BLaER1 treated with 17β-estradiol and CSF1 and Interleukin-3, amounts not matched to agents 10 nM and 100 nM (cell line): ENCODE measurements around the gene GPR85.

ENCODE experiments used
- H3K27ac ChIP-seq, 11 experiments: shearing (Covaris generic); formaldehyde crosslinking; 2 replicates each; pipeline ENCODE4 v1.8.1; 2022
- H3K27me3 ChIP-seq, 11 experiments: shearing (Covaris generic); formaldehyde crosslinking; 2 replicates each; pipeline ENCODE4 v1.8.1; 2022
- H3K36me3 ChIP-seq, 11 experiments: shearing (Covaris generic); formaldehyde crosslinking; 2 replicates each; pipeline ENCODE4 v1.8.1; 2022
- H3K4me1 ChIP-seq, 10 experiments: shearing (Covaris generic); formaldehyde crosslinking; 2 replicates each; pipeline ENCODE4 v1.8.1; 2022
- H3K4me2 ChIP-seq, 11 experiments: shearing (Covaris generic); formaldehyde crosslinking; 2 replicates each; pipeline ENCODE4 v1.8.1; 2022
- H3K4me3 ChIP-seq, 10 experiments: shearing (Covaris generic); formaldehyde crosslinking; 2 replicates each; pipeline ENCODE4 v1.8.1; 2022
- H3K9ac ChIP-seq, 11 experiments: shearing (Covaris generic); formaldehyde crosslinking; 2 replicates each; pipeline ENCODE4 v1.8.1; 2022
- H3K9me3 ChIP-seq, 11 experiments: shearing (Covaris generic); formaldehyde crosslinking; replicated peaks in 1 of 11; 2 replicates each; pipeline ENCODE4 v1.8.1; 2022
- H4K20me1 ChIP-seq, 11 experiments: shearing (Covaris generic); formaldehyde crosslinking; 2 replicates each; pipeline ENCODE4 v1.8.1; 2022
- Cebpa-rat ChIP-seq, 11 experiments: shearing (Covaris generic); IDR thresholded peaks; 2 replicates each; pipeline ENCODE4 v1.8.1; 2022

The GPR85 gene

GRCh38 chr7:113087071-113087998 lies 708 bp upstream of the GPR85 start:
- TF ChIP-seq Cebpa-rat (IDR thresholded peaks at IDR 0.05), result no peak
- Histone ChIP-seq H3K9ac (no peak overlapping the region), H4K20me1 (no peaks in the 10 kb centered on the region), H3K4me3 (no peak overlapping the region), H3K27ac (no peak overlapping the region), H3K27me3 (no peaks in the 10 kb centered on the region), H3K9me3 (peaks cover 0 to 6% (median 0%) of the 10 kb centered on the region in 11 experiments; a peak in 5 of 22 replicates), H3K36me3 (no peaks in the 10 kb centered on the region), H3K4me1 (peaks cover 0 to 28% (median 0%) of the 10 kb centered on the region in 10 experiments; a peak in 4 of 20 replicates), H3K4me2 (peak overlapping the region in 1 of 11 experiments; percentile 40; a peak in 3 of 22 replicates)

DNA sequence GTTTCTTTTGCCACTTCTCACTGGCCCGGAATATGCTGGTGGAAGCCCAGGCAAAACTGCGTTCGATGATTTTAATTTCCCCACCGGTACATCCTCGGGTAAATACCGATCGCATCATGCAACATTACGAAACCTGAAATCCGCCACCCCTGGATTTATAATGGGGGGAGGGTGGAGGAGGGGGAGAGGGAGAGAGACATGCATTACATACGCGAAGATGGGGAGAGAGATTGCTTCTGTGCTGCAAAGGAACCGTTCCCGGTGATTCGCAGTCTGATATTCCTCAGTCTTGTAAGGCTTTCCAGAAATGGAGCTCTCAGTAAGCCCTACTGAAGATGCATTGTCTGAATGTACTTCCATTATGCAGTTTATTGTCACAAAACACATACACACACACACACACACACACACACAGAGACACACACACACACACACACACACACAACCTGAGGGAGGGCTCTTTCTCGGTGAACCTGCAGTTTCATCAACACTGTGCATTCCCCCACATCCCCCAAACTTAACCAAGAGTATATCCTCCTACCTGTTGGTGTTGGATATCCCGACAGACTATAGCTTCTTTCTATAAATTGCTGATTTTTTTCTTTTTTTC lies 741 bp downstream of the GPR85 start:
- Histone ChIP-seq H3K27ac (no peak overlapping the region), H3K9me3 (peaks cover 0 to 6% (median 0%) of the 10 kb centered on the region in 11 experiments; a peak in 5 of 22 replicates), H3K36me3 (no peaks in the 10 kb centered on the region), H3K4me2 (no peak overlapping the region), H3K4me3 (no peak overlapping the region), H4K20me1 (no peaks in the 10 kb centered on the region), H3K27me3 (no peaks in the 10 kb centered on the region), H3K9ac (no peak overlapping the region), H3K4me1 (peaks cover 0 to 20% (median 0%) of the 10 kb centered on the region in 10 experiments; a peak in 4 of 20 replicates)
- TF ChIP-seq Cebpa-rat (IDR thresholded peaks at IDR 0.05), result no peak

DNA sequence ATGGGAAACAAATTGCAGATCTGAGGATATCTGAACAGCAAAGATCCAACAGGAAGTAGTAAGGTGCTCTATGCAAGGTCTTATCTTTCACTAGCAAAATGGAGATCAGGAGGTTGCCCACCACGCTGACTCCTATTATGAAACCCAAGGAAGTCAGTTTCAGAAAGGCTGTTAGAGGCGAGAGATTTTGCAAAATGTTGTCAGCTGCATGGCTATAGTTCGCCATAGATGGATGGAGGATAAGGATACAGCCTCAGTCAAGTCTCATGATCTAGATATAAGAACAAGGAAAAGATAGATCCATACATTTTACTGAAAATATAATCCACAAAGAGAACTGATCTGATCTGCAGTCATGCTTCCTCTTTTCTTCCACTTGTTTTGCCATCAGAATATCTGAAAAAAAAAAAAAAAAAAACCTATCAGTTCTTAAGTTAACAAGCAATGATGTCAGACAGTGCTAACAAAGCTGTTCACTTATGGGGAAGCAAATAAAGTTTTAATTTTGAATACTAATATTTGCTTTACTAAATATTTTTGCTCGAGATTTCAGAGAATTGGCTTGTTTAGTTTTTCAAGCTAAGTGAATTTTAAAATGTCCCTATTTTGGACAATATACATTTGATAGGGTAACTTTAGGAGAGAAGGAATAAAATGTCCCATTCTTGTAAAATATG lies 2.0 kb downstream of the GPR85 start:
- Histone ChIP-seq H3K27ac (no peak overlapping the region), H3K36me3 (no peaks in the 10 kb centered on the region), H3K9me3 (peaks cover 0 to 6% (median 0%) of the 10 kb centered on the region in 11 experiments; a peak in 5 of 22 replicates), H4K20me1 (no peaks in the 10 kb centered on the region), H3K4me2 (0 out of 22 replicates have a peak overlapping the region, but pooled peaks of 1 of the 11 experiments have one; percentile 12), H3K4me1 (peaks cover 0 to 20% (median 0%) of the 10 kb centered on the region in 10 experiments; a peak in 4 of 20 replicates), H3K9ac (no peak overlapping the region), H3K4me3 (no peak overlapping the region), H3K27me3 (no peaks in the 10 kb centered on the region)
- TF ChIP-seq Cebpa-rat (IDR thresholded peaks at IDR 0.05), result no peak

GRCh38 chr7:113083816-113084495 lies 2.7 kb downstream of the GPR85 start:
- peaks cover 0 to 6% (median 0%) of the 10 kb centered on the region in 11 experiments; a peak in 5 of 22 replicates for H3K9me3 ChIP-seq
- peaks cover 0 to 20% (median 0%) of the 10 kb centered on the region in 10 experiments; a peak in 4 of 20 replicates for H3K4me1 ChIP-seq
- H4K20me1 ChIP-seq, result no peaks in the 10 kb centered on the region
- no peak overlapping the region for H3K9ac ChIP-seq
- no peaks in the 10 kb centered on the region for H3K36me3 ChIP-seq
- TF ChIP-seq Cebpa-rat (IDR thresholded peaks at IDR 0.05), result no peak
- no peaks in the 10 kb centered on the region for H3K27me3 ChIP-seq
- H3K27ac ChIP-seq, result no peak overlapping the region
- H3K4me3 ChIP-seq, result no peak overlapping the region
- 0 out of 22 replicates have a peak overlapping the region, but pooled peaks of 1 of the 11 experiments have one; percentile 12 for H3K4me2 ChIP-seq

DNA sequence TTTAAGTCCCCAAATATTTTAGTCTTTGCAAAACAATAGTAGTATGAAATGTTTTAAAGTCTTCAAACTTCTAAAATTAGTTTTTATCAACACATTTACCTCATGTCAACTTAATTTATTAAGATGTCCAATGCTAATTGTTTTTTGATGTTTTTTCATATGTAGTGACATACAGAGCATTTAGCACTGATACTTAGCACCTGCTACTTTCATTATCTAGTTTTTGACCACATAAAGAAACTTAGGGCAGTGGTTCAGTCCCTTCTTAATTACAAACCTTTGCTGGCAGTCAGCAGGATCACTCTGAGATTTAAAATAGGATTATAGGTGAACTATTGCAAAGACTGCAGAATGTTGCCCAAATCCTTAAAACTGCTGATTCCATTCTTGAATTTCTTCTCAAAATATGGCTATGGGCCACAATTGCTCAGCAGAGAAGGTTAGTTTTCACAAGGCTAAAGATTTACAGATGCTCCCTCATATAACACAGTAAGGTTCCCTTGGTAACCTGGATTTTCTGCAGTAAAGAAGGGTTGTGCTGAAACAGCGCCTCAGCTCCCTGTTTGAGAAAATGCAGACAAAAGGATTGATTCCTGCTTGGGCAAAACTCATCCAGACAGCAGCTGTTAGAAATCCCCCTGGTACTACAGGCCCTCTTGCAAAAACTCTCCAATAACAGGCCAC lies 3.4 kb downstream of the GPR85 start:
- peaks cover 0 to 20% (median 0%) of the 10 kb centered on the region in 10 experiments; a peak in 4 of 20 replicates for H3K4me1 ChIP-seq
- H3K4me3 ChIP-seq, result no peak overlapping the region
- no peak overlapping the region for H3K4me2 ChIP-seq
- no peaks in the 10 kb centered on the region for H3K27me3 ChIP-seq
- no peaks in the 10 kb centered on the region for H3K36me3 ChIP-seq
- H4K20me1 ChIP-seq, result no peaks in the 10 kb centered on the region
- TF ChIP-seq Cebpa-rat (IDR thresholded peaks at IDR 0.05), result no peak
- H3K9me3 ChIP-seq, result peaks cover 0 to 6% (median 0%) of the 10 kb centered on the region in 11 experiments; a peak in 5 of 22 replicates
- H3K9ac ChIP-seq, result no peak overlapping the region
- no peak overlapping the region for H3K27ac ChIP-seq

DNA sequence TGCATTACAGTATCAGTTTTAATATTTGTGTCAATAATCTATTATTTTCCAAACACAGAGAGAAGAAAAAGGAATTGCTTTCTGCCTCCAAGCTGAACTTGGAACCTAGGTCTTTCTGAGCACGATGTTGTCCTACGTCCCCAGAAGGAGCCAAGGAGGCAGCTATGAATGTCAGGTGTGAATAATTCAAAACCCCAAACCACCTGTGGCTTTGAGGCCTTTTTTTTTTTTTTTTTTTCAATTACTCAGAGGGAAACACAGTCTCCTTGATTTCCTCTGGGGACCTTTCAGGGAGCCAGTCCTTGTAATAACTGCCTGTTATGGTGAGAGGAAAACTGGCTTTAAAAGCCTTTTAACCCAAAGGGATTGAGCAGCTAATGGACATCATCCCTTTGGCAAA lies 8.3 kb downstream of the GPR85 start:
- no peak for TF ChIP-seq Cebpa-rat (IDR thresholded peaks at IDR 0.05)
- no peaks in the 10 kb centered on the region for H3K27me3 ChIP-seq

GRCh38 chr7:113076703-113077102 lies 9.9 kb downstream of the GPR85 start:
- Histone ChIP-seq H3K9me3 (no peaks in the 10 kb centered on the region), H3K9ac (no peak overlapping the region), H3K4me1 (peaks cover 0 to 6% (median 1%) of the 10 kb centered on the region in 10 experiments; a peak in 10 of 20 replicates), H3K27me3 (no peaks in the 10 kb centered on the region), H3K27ac (no peak overlapping the region), H3K4me3 (no peak overlapping the region), H4K20me1 (no peaks in the 10 kb centered on the region), H3K36me3 (no peaks in the 10 kb centered on the region), H3K4me2 (no peak overlapping the region)
- TF ChIP-seq Cebpa-rat (IDR thresholded peaks at IDR 0.05), result no peak

More for the DNA sequence above, 8.3 kb downstream of the GPR85 start:
- H3K27ac ChIP-seq, result no peak overlapping the region
- no peaks in the 10 kb centered on the region for H3K36me3 ChIP-seq
- H3K9me3 ChIP-seq, result no peaks in the 10 kb centered on the region
- H3K4me2 ChIP-seq, result no peak overlapping the region
- no peak overlapping the region for H3K4me3 ChIP-seq
- H3K9ac ChIP-seq, result no peak overlapping the region
- no peaks in the 10 kb centered on the region for H3K4me1 ChIP-seq
- H4K20me1 ChIP-seq, result no peaks in the 10 kb centered on the region

DNA sequence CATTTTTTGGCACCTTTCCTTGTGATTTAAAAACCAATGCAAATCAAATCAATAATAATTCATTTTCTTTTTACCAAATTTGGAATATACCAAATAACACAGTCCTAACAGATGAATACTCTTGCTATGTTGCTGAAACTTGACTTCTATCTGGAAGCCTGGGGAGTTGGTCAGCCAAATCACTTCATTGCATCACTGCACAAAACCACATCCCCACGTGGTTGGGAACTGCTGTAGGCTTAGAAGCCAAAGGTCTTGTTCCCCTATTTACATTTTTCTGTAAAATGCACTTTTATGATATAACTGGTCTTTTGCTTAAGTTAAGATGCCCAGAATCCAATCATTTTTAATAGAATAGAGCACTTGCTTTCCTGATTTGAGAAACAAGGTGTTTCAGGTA lies 15.2 kb downstream of the GPR85 start:
- no peaks in the 10 kb centered on the region for H3K27me3 ChIP-seq
- H3K27ac ChIP-seq, result no peak overlapping the region
- H3K9me3 ChIP-seq, result peaks cover 0 to 5% (median 0%) of the 10 kb centered on the region in 11 experiments; a peak in 2 of 22 replicates
- peak overlapping the region; percentile 1 to 79 (median 59); a peak in 20 of 22 replicates for H3K4me2 ChIP-seq
- peaks cover 8 to 19% (median 10%) of the 10 kb centered on the region in 10 experiments for H3K4me1 ChIP-seq
- H3K4me3 ChIP-seq, result no peak overlapping the region
- H3K36me3 ChIP-seq, result no peaks in the 10 kb centered on the region
- TF ChIP-seq Cebpa-rat (IDR thresholded peaks at IDR 0.05), result peak in 5 of 11 experiments; percentile 28 to 55 (median 49); a peak in 5 of 22 replicates
- no peak overlapping the region for H3K9ac ChIP-seq
- H4K20me1 ChIP-seq, result no peaks in the 10 kb centered on the region
